Stimulated activated CD4-positive, alpha-beta T cell treated with anti-CD3 and anti-CD28 coated beads, Interleukin-2, amount 100 ng/mL, for 48 hours (primary cell): ENCODE data around the gene GBA2.

ENCODE experiments used
- DNase-seq, 2 donors: peaks; one replicate each; pipeline ENCODE4 v3.0.0-alpha.2; 2020

The GBA2 gene

GRCh38 chr9:35690614-35691333 is 58.3 kb downstream of the GBA2 start:
- peak in 1 of 2 donors; percentile 35 for DNase-seq

GRCh38 chr9:35690294-35690613 is 58.8 kb downstream of the GBA2 start:
- DNase-seq: no peak

GRCh38 chr9:35689542-35690293 is 59.3 kb downstream of the GBA2 start, which contains the start of gene TPM2:
Gene TPM2, minus strand, starts transcription at chr9:35689925. Its CDS starts 108 bp downstream, at chr9:35689817.
- DNase-seq: no peak

- no peak for DNase-seq
Measured at GRCh38 chr9:35688558-35689541, 60.2 kb downstream of the GBA2 start.

- DNase-seq: no peak
Measured at GRCh38 chr9:35687972-35688557, 61.0 kb downstream of the GBA2 start.

GRCh38 chr9:35687306-35687705 is 61.7 kb downstream of the GBA2 start:
- no peak for DNase-seq
